ENCODE measurements around the gene ZNF30. TPM values are rescaled to one million over a fixed set of nuclear protein-coding genes. Genes with fewer than 3 reads are reported as not detected.
A peak's percentile ranks its signal among the peaks of the same experiment; 100 is the strongest.

The ZNF30 gene
- total RNA-seq, 4 donors from 2014 or later: 1.3 to 9.6 (median 2.5) TPM

- Histone ChIP-seq H3K36me3 (no peaks in the 10 kb centered on the region), H3K27ac (replicated peaks in 1 of 4) (no peak overlapping the region), H3K4me3 (no peak overlapping the region), H3K9me3 (no peaks in the 10 kb centered on the region), H3K4me1 (peaks cover 0 to 13% (median 7%) of the 10 kb centered on the region in 4 donors), H3K27me3 (no peaks in the 10 kb centered on the region)
- no peak for DNase-seq (ENCODE audit: extremely low spot score)
- TF ChIP-seq POLR2A (IDR thresholded peaks at IDR 0.05; ENCODE audit: low read depth) (no peak), POLR2AphosphoS5 (IDR thresholded peaks at IDR 0.05) (no peak), EP300 (IDR thresholded peaks at IDR 0.05) (no peak)
- TF ChIP-seq, protein P1, sequence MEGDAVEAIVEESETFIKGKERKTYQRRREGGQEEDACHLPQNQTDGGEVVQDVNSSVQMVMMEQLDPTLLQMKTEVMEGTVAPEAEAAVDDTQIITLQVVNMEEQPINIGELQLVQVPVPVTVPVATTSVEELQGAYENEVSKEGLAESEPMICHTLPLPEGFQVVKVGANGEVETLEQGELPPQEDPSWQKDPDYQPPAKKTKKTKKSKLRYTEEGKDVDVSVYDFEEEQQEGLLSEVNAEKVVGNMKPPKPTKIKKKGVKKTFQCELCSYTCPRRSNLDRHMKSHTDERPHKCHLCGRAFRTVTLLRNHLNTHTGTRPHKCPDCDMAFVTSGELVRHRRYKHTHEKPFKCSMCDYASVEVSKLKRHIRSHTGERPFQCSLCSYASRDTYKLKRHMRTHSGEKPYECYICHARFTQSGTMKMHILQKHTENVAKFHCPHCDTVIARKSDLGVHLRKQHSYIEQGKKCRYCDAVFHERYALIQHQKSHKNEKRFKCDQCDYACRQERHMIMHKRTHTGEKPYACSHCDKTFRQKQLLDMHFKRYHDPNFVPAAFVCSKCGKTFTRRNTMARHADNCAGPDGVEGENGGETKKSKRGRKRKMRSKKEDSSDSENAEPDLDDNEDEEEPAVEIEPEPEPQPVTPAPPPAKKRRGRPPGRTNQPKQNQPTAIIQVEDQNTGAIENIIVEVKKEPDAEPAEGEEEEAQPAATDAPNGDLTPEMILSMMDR (IDR thresholded peaks at IDR 0.05): no peak
- 93% methylated on average over 4 of the region's 4 CpGs for WGBS
- intact Hi-C loops (cut with DNase I): no loop called here
Observed at GRCh38 chr19:34983786-34984185, 57.1 kb downstream of the ZNF30 start.

DNA sequence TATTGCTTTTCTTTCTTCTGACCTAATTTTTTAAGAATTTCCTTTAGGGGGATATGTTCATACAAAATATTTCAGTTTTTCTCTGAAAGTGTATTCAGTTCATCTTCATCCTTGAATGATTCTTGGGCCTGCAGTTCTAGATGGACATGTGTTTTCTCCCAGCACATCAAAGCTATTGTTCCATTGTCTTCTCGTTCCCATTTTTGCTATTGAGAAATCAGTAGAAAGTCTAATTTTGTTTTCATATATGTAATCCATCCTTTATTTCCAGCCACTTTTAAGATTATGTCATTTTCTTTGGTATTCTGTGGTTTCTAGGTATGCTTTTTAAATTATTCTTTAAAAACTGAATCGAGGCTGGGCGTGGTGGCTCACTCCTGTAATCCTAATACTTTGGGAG lies 57.6 kb downstream of the ZNF30 start:
- 87% methylated on average over 3 of the region's 3 CpGs for WGBS
- H3K9me3 ChIP-seq: no peaks in the 10 kb centered on the region
- intact Hi-C loops (cut with DNase I): no loop called here
- peak overlapping the region in 1 of 4 donors; percentile 47 for H3K27ac ChIP-seq (replicated peaks in 1 of 4)
- TF ChIP-seq, protein P1 (IDR thresholded peaks at IDR 0.05): no peak
- TF ChIP-seq POLR2A (IDR thresholded peaks at IDR 0.05; ENCODE audit: low read depth) (no peak), POLR2AphosphoS5 (IDR thresholded peaks at IDR 0.05) (no peak), EP300 (IDR thresholded peaks at IDR 0.05) (no peak)
- no peaks in the 10 kb centered on the region for H3K36me3 ChIP-seq
- no peaks in the 10 kb centered on the region for H3K27me3 ChIP-seq
- H3K4me3 ChIP-seq: no peak overlapping the region
- H3K4me1 ChIP-seq: peaks cover 0 to 13% (median 7%) of the 10 kb centered on the region in 4 donors
- DNase-seq (ENCODE audit: extremely low spot score): no peak

GRCh38 chr19:34985249-34986022 lies 58.7 kb downstream of the ZNF30 start:
- TF ChIP-seq POLR2A (IDR thresholded peaks at IDR 0.05; ENCODE audit: low read depth) (no peak), EP300 (IDR thresholded peaks at IDR 0.05) (peak; percentile 71), POLR2AphosphoS5 (IDR thresholded peaks at IDR 0.05) (peak; percentile 41 to 54)
- TF ChIP-seq, protein P1 (IDR thresholded peaks at IDR 0.05): no peak
- peaks cover 0 to 13% (median 7%) of the 10 kb centered on the region in 4 donors for H3K4me1 ChIP-seq
- no peak for DNase-seq (ENCODE audit: extremely low spot score)
- peak overlapping the region in 2 of 4 donors; percentile 32 to 54 for H3K27ac ChIP-seq (replicated peaks in 1 of 4)
- no peaks in the 10 kb centered on the region for H3K9me3 ChIP-seq
- intact Hi-C loops (cut with DNase I): no loop called here
- H3K27me3 ChIP-seq: no peaks in the 10 kb centered on the region
- H3K4me3 ChIP-seq: no peak overlapping the region
- H3K36me3 ChIP-seq: no peaks in the 10 kb centered on the region
- 29% methylated on average over 6 of the region's 7 CpGs for WGBS

- intact Hi-C loops (cut with DNase I): no loop called here
- H3K4me3 ChIP-seq: no peak overlapping the region
- DNase-seq (ENCODE audit: extremely low spot score): no peak
- 94% methylated on average over 1 of the region's 1 CpG for WGBS
- no peaks in the 10 kb centered on the region for H3K9me3 ChIP-seq
- no peaks in the 10 kb centered on the region for H3K27me3 ChIP-seq
- peaks cover 0 to 13% (median 7%) of the 10 kb centered on the region in 4 donors for H3K4me1 ChIP-seq
- no peaks in the 10 kb centered on the region for H3K36me3 ChIP-seq
- TF ChIP-seq, protein P1 (IDR thresholded peaks at IDR 0.05): no peak
- TF ChIP-seq POLR2A (IDR thresholded peaks at IDR 0.05; ENCODE audit: low read depth) (no peak), EP300 (IDR thresholded peaks at IDR 0.05) (no peak), POLR2AphosphoS5 (IDR thresholded peaks at IDR 0.05) (no peak)
- no peak overlapping the region for H3K27ac ChIP-seq (replicated peaks in 1 of 4)
Observed at GRCh38 chr19:34988119-34988518, 61.4 kb downstream of the ZNF30 start.

All from esophagus muscularis mucosa (tissue), 4 donors.